GM23338 (cell line): ENCODE results near the gene SRRD. TPM values are rescaled to one million over a fixed set of nuclear protein-coding genes. Genes with fewer than 3 reads are reported as not detected.

Source experiments
- ATAC-seq: fragments of 200-7000 bp; cut with Tn5 transposase; 3 replicates; pipeline ENCODE4 v1.9.1; 2020
- DNase-seq: peaks from one replicate; pipeline ENCODE4 v3.0.0-alpha.2; 2015; ENCODE audit warnings: low spot score
- H2AFZ ChIP-seq: fragments of 200-600 bp; sonication (generic); 2 replicates; pipeline ENCODE4 v1.8.0; 2016; ENCODE audit warnings: antibody characterized with exemption, mild to moderate bottlenecking, moderate library complexity
- H3F3A ChIP-seq: fragments of 200-600 bp; sonication (generic); replicated peaks from 2 replicates; pipeline ENCODE4 v1.8.0; 2017; ENCODE audit warnings: antibody characterized with exemption, mixed run types, low read depth
- H3K27ac ChIP-seq: fragments of 200-600 bp; sonication (generic); 2 replicates; pipeline ENCODE4 v1.6.1; 2016; ENCODE audit warnings: low read depth
- H3K27me3 ChIP-seq: fragments of 200-600 bp; sonication (generic); 2 replicates; pipeline ENCODE4 v1.8.0; 2016; ENCODE audit warnings: mild to moderate bottlenecking, mixed run types, moderate library complexity; ENCODE audit not compliant: insufficient read depth
- H3K36me3 ChIP-seq: fragments of 200-600 bp; sonication (generic); 2 replicates; pipeline ENCODE4 v1.8.0; 2016; ENCODE audit warnings: mild to moderate bottlenecking; ENCODE audit not compliant: insufficient read depth
- H3K4me1 ChIP-seq: fragments of 200-600 bp; sonication (generic); 2 replicates; pipeline ENCODE4 v1.8.0; 2016; ENCODE audit warnings: mild to moderate bottlenecking, moderate library complexity; ENCODE audit not compliant: insufficient read depth
- H3K4me2 ChIP-seq: fragments of 200-600 bp; sonication (generic); 2 replicates; pipeline ENCODE4 v1.7.1; 2017; ENCODE audit warnings: mixed run types
- H3K4me3 ChIP-seq: fragments of 200-600 bp; sonication (generic); 2 replicates; pipeline ENCODE4 v1.6.1; 2016; ENCODE audit warnings: mixed run types
- H3K79me2 ChIP-seq: fragments of 200-600 bp; sonication (generic); replicated peaks from 2 replicates; pipeline ENCODE4 v1.8.0; 2017; ENCODE audit warnings: mild to moderate bottlenecking; ENCODE audit not compliant: insufficient read depth
- H3K9me2 ChIP-seq: fragments of 200-600 bp; sonication (generic); 2 replicates; pipeline ENCODE4 v1.8.0; 2017; ENCODE audit not compliant: insufficient read depth
- H4K20me1 ChIP-seq: fragments of 200-600 bp; sonication (generic); replicated peaks from 2 replicates; pipeline ENCODE4 v1.8.0; 2017; ENCODE audit warnings: mild to moderate bottlenecking; ENCODE audit not compliant: insufficient read depth
- H3K27ac Mint-ChIP-seq: 2 replicates; pipeline ENCODE4 v1.8.0; 2020; ENCODE audit warnings: inconsistent platforms, mild to moderate bottlenecking, moderate library complexity, mixed read lengths
- H3K27me3 Mint-ChIP-seq: 3 replicates; pipeline ENCODE4 v1.8.0; 2022; ENCODE audit warnings: low read depth, mild to moderate bottlenecking, moderate library complexity, mixed read lengths, inconsistent platforms; ENCODE audit not compliant: insufficient read depth, poor library complexity
- H3K36me3 Mint-ChIP-seq: 3 replicates; pipeline ENCODE4 v1.8.0; 2021; ENCODE audit warnings: low read depth, mild to moderate bottlenecking, inconsistent platforms, moderate library complexity, mixed read lengths
- H3K4me1 Mint-ChIP-seq: 3 replicates; pipeline ENCODE4 v1.8.0; 2020; ENCODE audit warnings: mild to moderate bottlenecking, inconsistent platforms, mixed read lengths
- H3K4me3 Mint-ChIP-seq: 3 replicates; pipeline ENCODE4 v1.8.0; 2021; ENCODE audit warnings: moderate library complexity, mild to moderate bottlenecking, inconsistent platforms, mixed read lengths
- H3K9me3 Mint-ChIP-seq: 3 replicates; pipeline ENCODE4 v1.8.0; 2020; ENCODE audit warnings: moderate library complexity, mild to moderate bottlenecking, inconsistent platforms, mixed read lengths
- CREB1 ChIP-seq: fragments of 250-450 bp; sonication (Bioruptor Pico); IDR thresholded peaks from 2 replicates; pipeline ENCODE4 v1.5.0; 2020; ENCODE audit warnings: low read depth, mild to moderate bottlenecking, moderate library complexity
- EZH2 ChIP-seq: fragments of 200-600 bp; sonication (generic); IDR thresholded peaks from one replicate; pipeline ENCODE4 v1.8.0; 2017; ENCODE audit warnings: antibody characterized with exemption, mild to moderate bottlenecking, low read depth; ENCODE audit not compliant: unreplicated experiment
- EZH2phosphoT487 ChIP-seq: fragments of 200-600 bp; sonication (generic); IDR thresholded peaks from one replicate; pipeline ENCODE4 v1.8.1; 2018; ENCODE audit warnings: antibody characterized with exemption; ENCODE audit not compliant: unreplicated experiment
- JUNB ChIP-seq: IDR thresholded peaks from one replicate; pipeline ENCODE4 v1.6.1; 2016; ENCODE audit warnings: antibody characterized with exemption; ENCODE audit not compliant: unreplicated experiment
- NANOG ChIP-seq: IDR thresholded peaks from 2 replicates; pipeline ENCODE4 v1.6.1; 2016; ENCODE audit warnings: antibody characterized with exemption, borderline replicate concordance
- POLR2AphosphoS5 ChIP-seq: IDR thresholded peaks from 2 replicates; pipeline ENCODE4 v1.6.1; 2016; ENCODE audit warnings: antibody characterized with exemption, low read depth
- STAT1 ChIP-seq: IDR thresholded peaks from one replicate; pipeline ENCODE4 v1.6.1; 2016; ENCODE audit warnings: antibody characterized with exemption; ENCODE audit not compliant: unreplicated experiment
- ZNF114 ChIP-seq: fragments of 250-450 bp; sonication (Bioruptor Pico); IDR thresholded peaks from 2 replicates; pipeline ENCODE4 v1.5.0; 2020; ENCODE audit warnings: mild to moderate bottlenecking, moderate library complexity
- ZNF331 ChIP-seq: fragments of 250-450 bp; sonication (Bioruptor Pico); IDR thresholded peaks from 2 replicates; pipeline ENCODE4 v1.5.0; 2020; ENCODE audit warnings: low read depth, mild to moderate bottlenecking, moderate library complexity
- polyA plus RNA-seq: library from polyadenylated mRNA; unstranded; fragments of >200 nt; fragmentation: Nextera tagmentation; extraction: Ambion mirVana; gene quantifications from 2 replicates; pipeline ENCODE4 v1.2.1, GENCODE V29; 2016
- total RNA-seq: library from RNA; depleted of rRNA; stranded (reverse); fragments of >200 nt; shearing (Covaris generic); gene quantifications from 2 replicates; pipeline ENCODE4 v1.2.3, GENCODE V29; 2014
- TF ChIP-seq, protein P1 (sequence below), 2 experiments: fragments of 200-600 bp in 1 of 2; sonication (generic) in 1 of 2; conservative IDR thresholded peaks; 2 replicates each; pipeline versions ENCODE4 v1.5.1 to v1.6.1; 2016 to 2017; ENCODE audit warnings: antibody characterized with exemption in 2 of 2, low read depth in 2 of 2, mild to moderate bottlenecking in 2 of 2, moderate library complexity in 1 of 2
- TF ChIP-seq, protein P2 (sequence below): IDR thresholded peaks from 2 replicates; pipeline ENCODE4 v1.6.1; 2016; ENCODE audit warnings: antibody characterized with exemption
- TF ChIP-seq, protein P3 (sequence below): IDR thresholded peaks from one replicate; pipeline ENCODE4 v1.6.1; 2018; ENCODE audit warnings: antibody characterized with exemption; ENCODE audit not compliant: unreplicated experiment

The SRRD gene
- total and polyA plus RNA-seq, 2 experiments from 2014 or later, result 17.8 to 23.2 TPM

DNA sequence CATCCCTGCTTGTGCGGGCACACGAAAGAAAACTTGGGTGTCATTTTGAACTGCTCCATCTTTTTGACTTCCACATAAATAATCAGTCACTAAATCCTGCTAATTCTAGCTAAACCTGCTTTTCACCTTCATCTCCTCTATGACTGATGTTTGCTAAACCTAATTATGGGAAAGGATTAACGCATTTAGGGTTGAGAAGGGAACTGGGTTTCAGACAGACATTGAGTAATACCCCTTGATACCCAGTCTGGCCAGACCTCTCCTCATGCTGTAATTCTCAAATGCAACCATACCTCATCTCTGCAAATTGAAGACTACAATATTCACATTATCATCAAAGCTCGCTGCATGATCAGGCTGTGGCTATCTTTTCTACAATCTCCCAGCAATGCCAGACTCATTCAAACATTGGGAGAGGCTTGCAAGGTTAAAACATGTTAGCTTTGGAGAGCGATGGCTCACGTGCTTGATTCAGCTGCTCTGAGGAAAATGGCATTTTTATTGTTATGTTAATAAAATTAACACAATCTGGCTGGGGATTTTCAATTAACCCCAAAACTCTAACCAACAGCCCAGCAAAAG lies 2.5 kb upstream of the SRRD start:
- Mint-ChIP-seq H3K9me3 (0 out of 3 replicates have a peak, but pooled peaks cover 2% of the 10 kb centered on the region), H3K4me1 (peaks cover 43% of the 10 kb centered on the region), H3K4me3 (peak overlapping the region; percentile 23; the same call in 1 of the 3 replicates), H3K27ac (peak overlapping the region; percentile 45), H3K36me3 (peaks cover 33% of the 10 kb centered on the region), H3K27me3 (peaks cover 2% of the 10 kb centered on the region)
- H3K4me2 ChIP-seq, result peak overlapping the region; percentile 41; the same call in 1 of the 2 replicates
- H3K4me1 ChIP-seq, result peaks cover 27% of the 10 kb centered on the region
- DNase-seq, result no peak
- H3K27ac ChIP-seq, result 0 out of 2 replicates have a peak overlapping the region, but pooled peaks have one; percentile 52
- H3K36me3 ChIP-seq, result peaks cover 25% of the 10 kb centered on the region
- TF ChIP-seq ZNF114 (CRISPR knock-in tag) (no peak), CREB1 (CRISPR knock-in tag) (no peak), ZNF331 (CRISPR knock-in tag) (no peak), EZH2phosphoT487 (no peak), POLR2AphosphoS5 (no peak)
- TF ChIP-seq, protein P1, sequence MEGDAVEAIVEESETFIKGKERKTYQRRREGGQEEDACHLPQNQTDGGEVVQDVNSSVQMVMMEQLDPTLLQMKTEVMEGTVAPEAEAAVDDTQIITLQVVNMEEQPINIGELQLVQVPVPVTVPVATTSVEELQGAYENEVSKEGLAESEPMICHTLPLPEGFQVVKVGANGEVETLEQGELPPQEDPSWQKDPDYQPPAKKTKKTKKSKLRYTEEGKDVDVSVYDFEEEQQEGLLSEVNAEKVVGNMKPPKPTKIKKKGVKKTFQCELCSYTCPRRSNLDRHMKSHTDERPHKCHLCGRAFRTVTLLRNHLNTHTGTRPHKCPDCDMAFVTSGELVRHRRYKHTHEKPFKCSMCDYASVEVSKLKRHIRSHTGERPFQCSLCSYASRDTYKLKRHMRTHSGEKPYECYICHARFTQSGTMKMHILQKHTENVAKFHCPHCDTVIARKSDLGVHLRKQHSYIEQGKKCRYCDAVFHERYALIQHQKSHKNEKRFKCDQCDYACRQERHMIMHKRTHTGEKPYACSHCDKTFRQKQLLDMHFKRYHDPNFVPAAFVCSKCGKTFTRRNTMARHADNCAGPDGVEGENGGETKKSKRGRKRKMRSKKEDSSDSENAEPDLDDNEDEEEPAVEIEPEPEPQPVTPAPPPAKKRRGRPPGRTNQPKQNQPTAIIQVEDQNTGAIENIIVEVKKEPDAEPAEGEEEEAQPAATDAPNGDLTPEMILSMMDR (conservative IDR thresholded peaks at IDR 0.05; ENCODE audit: low read depth in 2 of 2), result no peak
- TF ChIP-seq, protein P2, sequence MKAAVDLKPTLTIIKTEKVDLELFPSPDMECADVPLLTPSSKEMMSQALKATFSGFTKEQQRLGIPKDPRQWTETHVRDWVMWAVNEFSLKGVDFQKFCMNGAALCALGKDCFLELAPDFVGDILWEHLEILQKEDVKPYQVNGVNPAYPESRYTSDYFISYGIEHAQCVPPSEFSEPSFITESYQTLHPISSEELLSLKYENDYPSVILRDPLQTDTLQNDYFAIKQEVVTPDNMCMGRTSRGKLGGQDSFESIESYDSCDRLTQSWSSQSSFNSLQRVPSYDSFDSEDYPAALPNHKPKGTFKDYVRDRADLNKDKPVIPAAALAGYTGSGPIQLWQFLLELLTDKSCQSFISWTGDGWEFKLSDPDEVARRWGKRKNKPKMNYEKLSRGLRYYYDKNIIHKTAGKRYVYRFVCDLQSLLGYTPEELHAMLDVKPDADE, result no peak
- peaks cover 12% of the 10 kb centered on the region for H4K20me1 ChIP-seq
- no peak overlapping the region for H2AFZ ChIP-seq
- peak overlapping the region; percentile 33; the same call in 1 of the 2 replicates for H3K4me3 ChIP-seq
- ATAC-seq, result no peak
- no peaks in the 10 kb centered on the region for H3K27me3 ChIP-seq
- H3F3A ChIP-seq, result peaks cover 20% of the 10 kb centered on the region
- H3K9me2 ChIP-seq, result no peaks in the 10 kb centered on the region
- H3K79me2 ChIP-seq, result peaks cover 68% of the 10 kb centered on the region

DNA sequence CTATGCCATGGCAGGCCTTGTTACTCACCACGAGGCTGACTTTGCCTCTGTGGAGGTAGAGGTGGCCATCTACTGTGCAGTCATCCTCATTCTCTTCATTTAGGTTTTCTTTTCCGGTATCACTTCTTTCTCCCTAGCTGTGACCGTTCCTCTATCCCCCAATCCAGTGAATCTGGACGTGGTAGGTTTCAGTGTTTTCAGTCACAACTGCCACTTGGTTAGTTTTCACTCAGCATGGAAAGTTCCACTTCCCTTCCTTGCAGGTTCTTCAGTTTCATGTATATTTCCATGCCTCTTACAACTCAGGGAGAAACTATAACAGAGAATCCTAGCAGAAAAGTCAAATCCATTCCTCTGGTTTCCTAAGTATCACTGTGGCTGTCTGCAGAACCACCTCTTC lies 2.0 kb upstream of the SRRD start:
- Mint-ChIP-seq H3K36me3 (peaks cover 29% of the 10 kb centered on the region), H3K9me3 (0 out of 3 replicates have a peak, but pooled peaks cover 2% of the 10 kb centered on the region), H3K27me3 (peaks cover 2% of the 10 kb centered on the region), H3K4me1 (peaks cover 43% of the 10 kb centered on the region), H3K27ac (no peak overlapping the region), H3K4me3 (peak overlapping the region; percentile 98)
- DNase-seq (no peak), ATAC-seq (no peak)
- Histone ChIP-seq H3K4me1 (peaks cover 27% of the 10 kb centered on the region), H4K20me1 (peaks cover 12% of the 10 kb centered on the region), H3K4me2 (peak overlapping the region; percentile 41; the same call in 1 of the 2 replicates), H3K4me3 (peak overlapping the region; percentile 33; the same call in 1 of the 2 replicates), H3K36me3 (peaks cover 24% of the 10 kb centered on the region), H3F3A (peaks cover 20% of the 10 kb centered on the region), H2AFZ (no peak overlapping the region), H3K9me2 (no peaks in the 10 kb centered on the region), H3K27me3 (no peaks in the 10 kb centered on the region), H3K27ac (0 out of 2 replicates have a peak overlapping the region, but pooled peaks have one; percentile 52), H3K79me2 (peaks cover 73% of the 10 kb centered on the region)
- TF ChIP-seq ZNF331 (CRISPR knock-in tag) (no peak), EZH2 (no peak), STAT1 (no peak), POLR2AphosphoS5 (no peak), CREB1 (CRISPR knock-in tag) (no peak), NANOG (no peak), JUNB (no peak), EZH2phosphoT487 (no peak)
- TF ChIP-seq, protein P3, sequence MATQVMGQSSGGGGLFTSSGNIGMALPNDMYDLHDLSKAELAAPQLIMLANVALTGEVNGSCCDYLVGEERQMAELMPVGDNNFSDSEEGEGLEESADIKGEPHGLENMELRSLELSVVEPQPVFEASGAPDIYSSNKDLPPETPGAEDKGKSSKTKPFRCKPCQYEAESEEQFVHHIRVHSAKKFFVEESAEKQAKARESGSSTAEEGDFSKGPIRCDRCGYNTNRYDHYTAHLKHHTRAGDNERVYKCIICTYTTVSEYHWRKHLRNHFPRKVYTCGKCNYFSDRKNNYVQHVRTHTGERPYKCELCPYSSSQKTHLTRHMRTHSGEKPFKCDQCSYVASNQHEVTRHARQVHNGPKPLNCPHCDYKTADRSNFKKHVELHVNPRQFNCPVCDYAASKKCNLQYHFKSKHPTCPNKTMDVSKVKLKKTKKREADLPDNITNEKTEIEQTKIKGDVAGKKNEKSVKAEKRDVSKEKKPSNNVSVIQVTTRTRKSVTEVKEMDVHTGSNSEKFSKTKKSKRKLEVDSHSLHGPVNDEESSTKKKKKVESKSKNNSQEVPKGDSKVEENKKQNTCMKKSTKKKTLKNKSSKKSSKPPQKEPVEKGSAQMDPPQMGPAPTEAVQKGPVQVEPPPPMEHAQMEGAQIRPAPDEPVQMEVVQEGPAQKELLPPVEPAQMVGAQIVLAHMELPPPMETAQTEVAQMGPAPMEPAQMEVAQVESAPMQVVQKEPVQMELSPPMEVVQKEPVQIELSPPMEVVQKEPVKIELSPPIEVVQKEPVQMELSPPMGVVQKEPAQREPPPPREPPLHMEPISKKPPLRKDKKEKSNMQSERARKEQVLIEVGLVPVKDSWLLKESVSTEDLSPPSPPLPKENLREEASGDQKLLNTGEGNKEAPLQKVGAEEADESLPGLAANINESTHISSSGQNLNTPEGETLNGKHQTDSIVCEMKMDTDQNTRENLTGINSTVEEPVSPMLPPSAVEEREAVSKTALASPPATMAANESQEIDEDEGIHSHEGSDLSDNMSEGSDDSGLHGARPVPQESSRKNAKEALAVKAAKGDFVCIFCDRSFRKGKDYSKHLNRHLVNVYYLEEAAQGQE, result no peak
- TF ChIP-seq, protein P1 (conservative IDR thresholded peaks at IDR 0.05; ENCODE audit: low read depth in 2 of 2), result no peak
